H9 (cell line): ENCODE data around the gene WDR33. TPM values are rescaled to one million over a fixed set of nuclear protein-coding genes. Genes with fewer than 3 reads are reported as not detected.

Experiments used
- DNase-seq: peaks from one replicate; pipeline ENCODE4 v3.0.0-alpha.2; 2017
- H2AFZ ChIP-seq: one replicate; pipeline ENCODE4 v1.6.1; 2013; ENCODE audit warnings: mild to moderate bottlenecking, low read length, control low read depth, moderate library complexity
- H2AK5ac ChIP-seq: 2 replicates; pipeline ENCODE4 v1.6.1; 2013; ENCODE audit warnings: low read length, control low read depth, mixed read lengths; ENCODE audit not compliant: insufficient read length
- H2BK120ac ChIP-seq: one replicate; pipeline ENCODE4 v1.6.1; 2013; ENCODE audit warnings: low read depth, mild to moderate bottlenecking, low read length, control low read depth, inconsistent platforms; ENCODE audit not compliant: poor library complexity, severe bottlenecking
- H2BK12ac ChIP-seq: 2 replicates; pipeline ENCODE4 v1.6.1; 2013; ENCODE audit warnings: low read length, control low read depth, mixed read lengths, low read depth; ENCODE audit not compliant: insufficient read length
- H2BK15ac ChIP-seq: 2 replicates; pipeline ENCODE4 v1.6.1; 2013; ENCODE audit warnings: low read depth, low read length, control low read depth
- H2BK20ac ChIP-seq: one replicate; pipeline ENCODE4 v1.6.1; 2013; ENCODE audit warnings: low read depth, mild to moderate bottlenecking, low read length, control low read depth, inconsistent platforms; ENCODE audit not compliant: poor library complexity, severe bottlenecking
- H2BK5ac ChIP-seq: 2 replicates; pipeline ENCODE4 v1.6.1; 2013; ENCODE audit warnings: low read length, control low read depth, mixed read lengths; ENCODE audit not compliant: insufficient read length
- H3K14ac ChIP-seq: 2 replicates; pipeline ENCODE4 v1.6.1; 2013; ENCODE audit warnings: low read length, control low read depth; ENCODE audit not compliant: insufficient read depth
- H3K18ac ChIP-seq: 2 replicates; pipeline ENCODE4 v1.6.1; 2013; ENCODE audit warnings: low read depth, mild to moderate bottlenecking, mixed read lengths, low read length, control low read depth; ENCODE audit not compliant: insufficient read length
- H3K23ac ChIP-seq: 2 replicates; pipeline ENCODE4 v1.6.1; 2013; ENCODE audit warnings: low read length, control low read depth, mixed read lengths, low read depth; ENCODE audit not compliant: insufficient read length
- H3K23me2 ChIP-seq: 2 replicates; pipeline ENCODE4 v1.6.1; 2013; ENCODE audit warnings: low read depth, mild to moderate bottlenecking, mixed read lengths, low read length, control low read depth; ENCODE audit not compliant: insufficient read length, poor library complexity, severe bottlenecking
- H3K27ac ChIP-seq: 2 replicates; pipeline ENCODE4 v1.5.1; 2013; ENCODE audit warnings: low read length, control low read depth, mixed read lengths, low read depth; ENCODE audit not compliant: insufficient read length
- H3K27me3 ChIP-seq: 2 replicates; pipeline ENCODE4 v1.6.1; 2013; ENCODE audit warnings: low read length, control low read depth, inconsistent platforms; ENCODE audit not compliant: insufficient read depth
- H3K4ac ChIP-seq: 2 replicates; pipeline ENCODE4 v1.6.1; 2013; ENCODE audit warnings: low read depth, mild to moderate bottlenecking, control low read depth, inconsistent platforms, low read length, moderate library complexity
- H3K4me1 ChIP-seq: 2 replicates; pipeline ENCODE4 v1.6.1; 2013; ENCODE audit warnings: low read length, control low read depth, inconsistent platforms; ENCODE audit not compliant: insufficient read depth
- H3K4me2 ChIP-seq: 2 replicates; pipeline ENCODE4 v1.6.1; 2013; ENCODE audit warnings: low read length, control low read depth, mixed read lengths; ENCODE audit not compliant: insufficient read length, insufficient read depth
- H3K56ac ChIP-seq: 2 replicates; pipeline ENCODE4 v1.6.1; 2013; ENCODE audit warnings: low read depth, mild to moderate bottlenecking, mixed read lengths, low read length, control low read depth; ENCODE audit not compliant: insufficient read length
- H3K79me1 ChIP-seq: 2 replicates; pipeline ENCODE4 v1.6.1; 2013; ENCODE audit warnings: low read depth, mild to moderate bottlenecking, moderate library complexity, low read length, control low read depth, inconsistent platforms; ENCODE audit not compliant: insufficient read depth, poor library complexity, severe bottlenecking
- H3K79me2 ChIP-seq: 2 replicates; pipeline ENCODE4 v1.6.1; 2013; ENCODE audit warnings: low read length, control low read depth, inconsistent platforms; ENCODE audit not compliant: insufficient read depth
- H3K9ac ChIP-seq: 2 replicates; pipeline ENCODE4 v1.6.1; 2013; ENCODE audit warnings: low read length, control low read depth, mixed read lengths; ENCODE audit not compliant: insufficient read length; ENCODE audit errors: extremely low read depth
- H3K9me3 ChIP-seq: one replicate; pipeline ENCODE4 v1.6.1; 2013; ENCODE audit warnings: low read depth, low read length, inconsistent platforms; ENCODE audit not compliant: control insufficient read depth
- H3T11ph ChIP-seq: one replicate; pipeline ENCODE4 v1.6.1; 2013; ENCODE audit warnings: mild to moderate bottlenecking, low read length, control low read depth, inconsistent platforms
- H4K20me1 ChIP-seq: one replicate; pipeline ENCODE4 v1.6.1; 2013; ENCODE audit not compliant: control insufficient read depth, insufficient read length, insufficient read depth
- H4K5ac ChIP-seq: 2 replicates; pipeline ENCODE4 v1.6.1; 2013; ENCODE audit warnings: low read depth, mild to moderate bottlenecking, mixed read lengths, low read length, control low read depth; ENCODE audit not compliant: insufficient read length
- H4K8ac ChIP-seq: replicated peaks from 2 replicates; pipeline ENCODE4 v1.6.1; 2013; ENCODE audit warnings: low read length, control low read depth, mixed read lengths, low read depth; ENCODE audit not compliant: insufficient read length
- H4K91ac ChIP-seq: 2 replicates; pipeline ENCODE4 v1.6.1; 2013; ENCODE audit warnings: low read depth, mild to moderate bottlenecking, moderate library complexity, mixed read lengths, low read length, control low read depth; ENCODE audit not compliant: insufficient read length
- H3K27ac Mint-ChIP-seq, 3 experiments: 2 replicates in 2 of 3; 3 replicates in 1 of 3; pipeline ENCODE4 v1.8.0; 2020 to 2021; ENCODE audit warnings: mixed read lengths in 3 of 3, mild to moderate bottlenecking in 1 of 3, moderate library complexity in 1 of 3
- H3K27me3 Mint-ChIP-seq: 2 replicates; pipeline ENCODE4 v1.8.0; 2021; ENCODE audit warnings: low read depth, mild to moderate bottlenecking, moderate library complexity, mixed read lengths
- H3K36me3 Mint-ChIP-seq, 3 experiments: 2 replicates in 2 of 3; 3 replicates in 1 of 3; pipeline ENCODE4 v1.8.0; 2020 to 2021; ENCODE audit warnings: low read depth in 3 of 3, mixed read lengths in 3 of 3; ENCODE audit not compliant: insufficient read depth in 1 of 3
- H3K4me1 Mint-ChIP-seq, 2 experiments: 2 replicates each; pipeline ENCODE4 v1.8.0; 2020; ENCODE audit warnings: mixed read lengths in 2 of 2
- H3K4me3 Mint-ChIP-seq, 2 experiments: 2 replicates in 1 of 2; 3 replicates in 1 of 2; pipeline ENCODE4 v1.8.0; 2020 to 2021; ENCODE audit warnings: mild to moderate bottlenecking in 2 of 2, mixed read lengths in 2 of 2, moderate library complexity in 1 of 2
- H3K9me3 Mint-ChIP-seq, 2 experiments: 2 replicates in 1 of 2; 3 replicates in 1 of 2; pipeline ENCODE4 v1.8.0; 2020; ENCODE audit warnings: mild to moderate bottlenecking in 2 of 2, mixed read lengths in 2 of 2, moderate library complexity in 1 of 2
- CTCF ChIP-seq: fragments of 200-600 bp; sonication (generic); conservative IDR thresholded peaks from 3 replicates; pipeline ENCODE4 v1.8.0; 2021; ENCODE audit warnings: antibody characterized with exemption, mild to moderate bottlenecking
- WGBS: extraction: QIAGEN DNeasy Blood & Tissue Kit; methylation state at CpG from one replicate; pipeline ENCODE4 v1.1.7; 2013; ENCODE audit warnings: missing lambda C conversion rate, low lambda C conversion rate, mixed read lengths; ENCODE audit not compliant: insufficient read length; ENCODE audit errors: extremely low coverage; 5-methylcytosine and 5-hydroxymethylcytosine counted together
- total RNA-seq: library from RNA; stranded (reverse); gene quantifications from 2 replicates; pipeline ENCODE4 v1.2.1, GENCODE V29; 2021

The WDR33 gene
- total RNA-seq, 1 experiment from 2014 or later = 86.0 TPM

- H3K14ac ChIP-seq = no peak overlapping the region
- peaks cover 4% of the 10 kb centered on the region; the same call in 1 of the 2 replicates for H3K4me1 ChIP-seq
- no peak overlapping the region for H3K23ac ChIP-seq
- Mint-ChIP-seq H3K27ac (no peak overlapping the region), H3K4me3 (no peak overlapping the region), H3K4me1 (peaks cover 14 to 16% of the 10 kb centered on the region in 2 experiments), H3K9me3 (peaks cover 56 to 64% of the 10 kb centered on the region in 2 experiments), H3K27me3 (peaks cover 15% of the 10 kb centered on the region), H3K36me3 (peaks cover 27 to 34% (median 34%) of the 10 kb centered on the region in 3 experiments)
- no CpG with 5 or more reads among the region's 12 CpGs for WGBS
- H2BK5ac ChIP-seq = no peak overlapping the region
- no peak overlapping the region for H2BK20ac ChIP-seq
- TF ChIP-seq CTCF = no peak
- H3K4ac ChIP-seq = no peak overlapping the region
- no peak overlapping the region for H3K9ac ChIP-seq
- H3K9me3 ChIP-seq = peaks cover 32% of the 10 kb centered on the region
- H3K18ac ChIP-seq = no peak overlapping the region
- H2BK120ac ChIP-seq = no peak overlapping the region
- H3K27me3 ChIP-seq = no peaks in the 10 kb centered on the region
- no peaks in the 10 kb centered on the region for H4K20me1 ChIP-seq
- no peaks in the 10 kb centered on the region for H3K23me2 ChIP-seq
- no peak overlapping the region for H2BK12ac ChIP-seq
- no peak overlapping the region for H4K91ac ChIP-seq
- no peak overlapping the region for H4K5ac ChIP-seq
- no peak overlapping the region for H3T11ph ChIP-seq
- H3K79me1 ChIP-seq = no peaks in the 10 kb centered on the region
- no peak overlapping the region for H3K27ac ChIP-seq
- H2AFZ ChIP-seq = no peak overlapping the region
- DNase-seq = no peak
- no peak overlapping the region for H2BK15ac ChIP-seq
- H3K56ac ChIP-seq = no peak overlapping the region
- H2AK5ac ChIP-seq = no peak overlapping the region
- H3K79me2 ChIP-seq = no peaks in the 10 kb centered on the region
- H4K8ac ChIP-seq = no peak overlapping the region
- no peak overlapping the region for H3K4me2 ChIP-seq
Observed at GRCh38 chr2:127826047-127826446, 15.1 kb upstream of the WDR33 start.
